HG03432 (cell line): ENCODE measurements around the gene HAS3.

Source experiments
- ATAC-seq: cut with Tn5 transposase; IDR thresholded peaks from one replicate; pipeline ENCODE4 v1.9.1; 2021; ENCODE audit warnings: mild to moderate bottlenecking, moderate library complexity; ENCODE audit not compliant: unreplicated experiment

Gene HAS3

GRCh38 chr16:69089091-69089910 is 16.2 kb upstream of the HAS3 start:
- peak; percentile 60 for ATAC-seq

GRCh38 chr16:69093974-69094373 is 11.5 kb upstream of the HAS3 start:
- ATAC-seq = no peak

GRCh38 chr16:69094501-69094900 is 11.0 kb upstream of the HAS3 start:
- ATAC-seq = no peak

DNA sequence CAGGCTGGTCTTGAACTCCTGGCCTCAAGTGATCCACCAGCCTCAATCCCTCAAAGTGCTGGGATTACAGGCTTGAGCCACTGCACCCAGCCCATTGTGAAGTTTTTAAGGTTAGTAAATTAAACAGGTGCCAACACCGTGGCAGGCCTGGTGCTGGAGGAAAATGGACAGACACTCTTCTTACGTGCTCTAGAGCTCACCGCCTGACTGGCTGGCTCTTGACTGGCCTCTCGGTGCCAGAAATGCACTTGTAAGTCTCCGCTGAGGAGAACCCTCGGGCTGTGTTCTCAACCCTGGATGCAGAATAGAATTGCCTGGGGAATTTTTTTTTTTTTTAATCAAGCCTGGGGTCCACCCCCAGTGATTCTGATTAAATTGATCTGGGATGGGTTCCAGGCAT is 10.3 kb upstream of the HAS3 start:
- no peak for ATAC-seq

- no peak for ATAC-seq
Observed at GRCh38 chr16:69100071-69100691, 5.3 kb upstream of the HAS3 start.

DNA sequence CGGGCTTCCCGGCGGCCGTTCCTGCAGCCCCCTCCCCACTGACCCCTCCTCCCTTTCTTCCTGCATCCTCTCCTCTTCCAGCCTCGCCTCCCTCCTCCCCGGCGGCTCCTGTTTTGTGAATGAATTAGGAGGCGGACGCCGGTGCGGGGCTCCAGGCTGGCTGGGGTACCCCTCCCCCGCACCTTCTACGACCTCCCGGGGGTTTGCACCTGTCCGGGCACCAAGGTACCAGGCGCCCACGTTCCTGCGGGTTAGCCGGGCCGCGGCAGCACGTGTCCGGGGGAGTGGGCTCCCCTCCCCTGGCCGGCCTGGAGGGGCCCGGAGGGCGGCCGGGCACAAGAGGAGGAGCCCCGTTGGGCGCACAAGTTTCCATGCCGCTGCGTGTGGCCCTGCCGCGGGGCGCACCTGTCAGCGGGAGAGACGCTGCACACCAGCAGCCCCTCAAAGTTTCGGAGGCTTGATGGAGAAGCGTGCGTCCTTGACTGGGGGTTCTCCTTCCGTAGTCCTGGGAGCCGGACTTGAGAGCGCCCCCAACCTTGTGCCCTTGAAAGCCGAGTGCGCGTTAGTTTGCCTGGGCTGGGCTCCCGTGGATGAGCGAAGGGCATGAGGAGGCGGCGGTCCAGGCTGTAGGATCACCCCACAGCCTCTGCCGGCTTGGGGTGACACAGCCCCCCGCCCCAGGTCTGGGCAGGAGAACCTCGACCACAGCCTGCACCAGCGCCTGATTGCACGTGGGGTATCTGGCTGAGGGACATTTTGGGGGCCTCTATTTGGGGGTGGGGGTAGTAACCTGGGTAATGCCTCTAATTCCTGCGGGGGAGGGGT is 1.2 kb downstream of the HAS3 start:
- no peak for ATAC-seq

GRCh38 chr16:69107316-69107962 is 2.0 kb downstream of the HAS3 start:
- ATAC-seq = no peak

GRCh38 chr16:69108064-69108904 is 2.8 kb downstream of the HAS3 start:
- no peak for ATAC-seq

GRCh38 chr16:69108905-69109252 is 3.4 kb downstream of the HAS3 start:
- no peak for ATAC-seq

DNA sequence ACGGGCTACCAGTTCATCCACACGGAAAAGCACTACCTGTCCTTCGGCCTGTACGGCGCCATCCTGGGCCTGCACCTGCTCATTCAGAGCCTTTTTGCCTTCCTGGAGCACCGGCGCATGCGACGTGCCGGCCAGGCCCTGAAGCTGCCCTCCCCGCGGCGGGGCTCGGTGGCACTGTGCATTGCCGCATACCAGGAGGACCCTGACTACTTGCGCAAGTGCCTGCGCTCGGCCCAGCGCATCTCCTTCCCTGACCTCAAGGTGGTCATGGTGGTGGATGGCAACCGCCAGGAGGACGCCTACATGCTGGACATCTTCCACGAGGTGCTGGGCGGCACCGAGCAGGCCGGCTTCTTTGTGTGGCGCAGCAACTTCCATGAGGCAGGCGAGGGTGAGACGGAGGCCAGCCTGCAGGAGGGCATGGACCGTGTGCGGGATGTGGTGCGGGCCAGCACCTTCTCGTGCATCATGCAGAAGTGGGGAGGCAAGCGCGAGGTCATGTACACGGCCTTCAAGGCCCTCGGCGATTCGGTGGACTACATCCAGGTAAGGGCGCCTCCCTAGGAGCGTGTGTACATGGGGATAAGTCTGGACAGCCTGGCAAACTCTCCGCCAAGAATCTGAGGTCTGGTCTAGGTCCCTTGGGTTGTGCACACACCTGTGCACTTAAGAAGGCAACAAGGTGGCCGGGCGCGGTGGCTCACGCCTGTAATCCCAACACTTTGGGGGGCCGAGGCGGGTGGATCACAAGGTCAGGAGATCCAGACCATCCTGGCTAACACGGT is 4.2 kb downstream of the HAS3 start:
- ATAC-seq = no peak

- no peak for ATAC-seq
Observed at GRCh38 chr16:69110406-69110805, 5.0 kb downstream of the HAS3 start.

GRCh38 chr16:69111216-69111875 is 5.9 kb downstream of the HAS3 start:
- ATAC-seq = no peak

DNA sequence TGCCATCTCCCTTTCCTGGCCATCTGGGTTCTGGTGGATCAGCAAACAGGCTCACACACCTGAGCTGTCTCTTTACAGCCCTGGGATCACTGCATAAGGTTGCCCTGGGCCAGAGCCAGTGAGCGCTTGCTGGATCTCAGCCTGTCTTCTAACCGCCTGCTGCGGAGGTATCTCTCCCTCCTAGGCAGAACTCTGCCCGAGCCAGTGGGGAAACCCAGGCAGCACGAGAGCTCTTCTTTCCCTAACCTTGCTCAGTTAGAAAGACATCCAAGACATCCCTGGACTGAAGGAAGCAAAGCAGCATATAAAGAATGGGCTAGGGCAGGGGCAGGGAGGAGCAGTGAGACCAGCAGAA is 6.4 kb downstream of the HAS3 start:
- ATAC-seq = no peak

DNA sequence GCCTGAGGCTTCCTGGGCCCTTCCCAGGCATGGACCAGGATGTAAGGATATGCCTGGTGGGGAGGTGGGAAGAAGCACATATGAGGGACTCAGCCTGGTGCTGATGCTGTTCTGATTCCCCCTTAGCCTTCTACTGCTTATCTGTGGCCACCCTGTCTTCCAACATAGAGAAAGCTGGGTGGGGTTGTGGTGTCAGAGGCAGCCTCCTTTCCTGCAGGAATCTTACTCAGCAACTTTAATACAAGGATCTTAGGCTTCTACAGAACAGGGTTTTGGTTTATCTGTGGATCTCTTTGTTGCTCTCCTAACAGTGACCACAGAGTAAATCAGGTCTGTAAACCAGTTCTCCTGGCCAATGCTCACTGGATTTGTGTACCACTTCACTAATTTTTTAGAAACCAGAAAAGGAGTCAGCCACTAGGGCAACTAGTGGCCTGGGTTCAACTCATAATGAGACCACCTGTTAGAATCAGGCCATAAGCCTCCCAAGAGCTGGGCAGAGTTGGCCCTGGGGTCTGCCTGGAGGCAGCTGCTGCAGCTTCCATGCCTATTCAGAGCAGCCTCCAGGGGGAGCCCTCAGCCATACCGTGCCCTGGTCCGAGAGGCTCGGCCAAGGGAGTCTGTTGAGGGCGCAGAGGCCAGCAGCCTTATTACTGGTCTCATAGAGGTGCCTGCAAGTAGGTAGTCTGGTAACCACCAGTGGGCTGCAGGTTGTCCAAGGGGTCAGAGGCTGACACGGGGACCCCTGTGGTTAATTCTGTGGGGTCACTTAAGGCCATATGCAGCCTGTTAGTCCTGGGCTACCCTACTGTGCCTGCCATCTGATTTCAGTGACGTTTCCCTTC is 7.1 kb downstream of the HAS3 start:
- peak; percentile 51 for ATAC-seq

DNA sequence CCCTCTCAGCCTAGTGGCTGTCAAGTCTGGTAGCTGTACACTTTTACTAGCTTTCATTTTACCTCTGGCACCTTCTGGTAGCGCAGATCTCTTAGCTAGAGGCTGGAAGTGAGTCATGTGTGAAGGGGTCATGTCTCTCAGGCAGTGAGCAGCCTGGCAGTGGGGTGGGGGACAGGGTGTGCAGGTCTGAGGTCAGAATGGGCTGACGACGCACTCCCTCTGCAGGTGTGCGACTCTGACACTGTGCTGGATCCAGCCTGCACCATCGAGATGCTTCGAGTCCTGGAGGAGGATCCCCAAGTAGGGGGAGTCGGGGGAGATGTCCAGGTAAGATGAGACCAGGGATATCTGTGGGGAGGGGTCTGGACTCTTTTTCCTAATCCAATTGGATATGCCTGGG is 7.8 kb downstream of the HAS3 start:
- ATAC-seq = no peak

- ATAC-seq = no peak
Observed at GRCh38 chr16:69114346-69114975, 9.0 kb downstream of the HAS3 start.

DNA sequence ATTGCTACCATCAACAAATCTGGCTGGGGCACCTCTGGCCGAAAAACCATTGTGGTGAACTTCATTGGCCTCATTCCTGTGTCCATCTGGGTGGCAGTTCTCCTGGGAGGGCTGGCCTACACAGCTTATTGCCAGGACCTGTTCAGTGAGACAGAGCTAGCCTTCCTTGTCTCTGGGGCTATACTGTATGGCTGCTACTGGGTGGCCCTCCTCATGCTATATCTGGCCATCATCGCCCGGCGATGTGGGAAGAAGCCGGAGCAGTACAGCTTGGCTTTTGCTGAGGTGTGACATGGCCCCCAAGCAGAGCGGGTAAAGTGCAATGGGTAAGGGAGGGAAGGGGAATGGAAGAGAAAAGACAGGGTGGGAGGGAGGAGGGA is 9.5 kb downstream of the HAS3 start:
- no peak for ATAC-seq

DNA sequence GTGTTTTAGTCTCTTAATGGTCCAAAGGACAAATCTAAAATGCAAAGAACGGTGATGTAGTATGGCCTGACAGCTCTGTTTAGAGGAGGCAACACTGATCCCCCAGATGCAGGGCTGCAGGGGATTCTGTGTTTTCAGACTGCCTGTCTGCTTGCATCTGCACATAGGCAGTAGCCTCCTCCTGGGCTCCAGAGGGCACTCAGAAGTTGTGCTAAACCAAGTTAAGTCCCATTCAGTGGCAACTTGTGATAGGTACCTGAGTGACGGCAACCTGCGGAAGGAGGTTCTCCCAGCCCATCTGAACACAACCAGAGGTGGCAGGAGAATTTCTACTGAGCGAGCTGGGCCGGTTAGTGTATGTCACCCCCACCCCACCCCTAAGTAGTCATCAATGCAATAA is 9.9 kb downstream of the HAS3 start:
- ATAC-seq = no peak
